ENCODE measurements around the gene PDZD2. TPM values are rescaled to one million over a fixed set of nuclear protein-coding genes. Genes with fewer than 3 reads are reported as not detected.
"Not testable (repeated sequence)": the region's sequence is repeated elsewhere in the genome, so short reads cannot be mapped to it uniquely, and the experiment has no call there.

Gene PDZD2
- total RNA-seq, 1 donor from 2014 or later = 1.1 TPM

GRCh38 chr5:32013658-32014057 is 374.7 kb downstream of the PDZD2 start:
- Histone ChIP-seq H3K9me3 (ENCODE audit: low read depth) (no peaks in the 10 kb centered on the region), H3K9ac (no peak overlapping the region), H3K27me3 (no peaks in the 10 kb centered on the region), H3F3A (ENCODE audit: low read depth) (peaks cover 7% of the 10 kb centered on the region), H3K36me3 (no peaks in the 10 kb centered on the region), H3K27ac (no peak overlapping the region), H3K79me2 (ENCODE audit: low read depth) (no peaks in the 10 kb centered on the region), H4K20me1 (ENCODE audit: low read depth) (no peaks in the 10 kb centered on the region), H3K4me2 (peak overlapping the region; percentile 42), H2AFZ (replicated peaks) (no peak overlapping the region), H3K4me3 (no peak overlapping the region), H3K4me1 (peaks cover 28% of the 10 kb centered on the region)
- Mint-ChIP-seq H3K9me3 (no peaks in the 10 kb centered on the region), H3K27ac (peak overlapping the region; percentile 13), H3K4me1 (peaks cover 46% of the 10 kb centered on the region), H3K36me3 (no peaks in the 10 kb centered on the region), H3K4me3 (no peak overlapping the region), H3K27me3 (ENCODE audit: insufficient read depth, low read depth) (no peaks in the 10 kb centered on the region)
- DNase-seq (ENCODE audit: low spot score) = peak; percentile 38
- TF ChIP-seq EZH2phosphoT487 (IDR thresholded peaks at IDR 0.05) = no peak

DNA sequence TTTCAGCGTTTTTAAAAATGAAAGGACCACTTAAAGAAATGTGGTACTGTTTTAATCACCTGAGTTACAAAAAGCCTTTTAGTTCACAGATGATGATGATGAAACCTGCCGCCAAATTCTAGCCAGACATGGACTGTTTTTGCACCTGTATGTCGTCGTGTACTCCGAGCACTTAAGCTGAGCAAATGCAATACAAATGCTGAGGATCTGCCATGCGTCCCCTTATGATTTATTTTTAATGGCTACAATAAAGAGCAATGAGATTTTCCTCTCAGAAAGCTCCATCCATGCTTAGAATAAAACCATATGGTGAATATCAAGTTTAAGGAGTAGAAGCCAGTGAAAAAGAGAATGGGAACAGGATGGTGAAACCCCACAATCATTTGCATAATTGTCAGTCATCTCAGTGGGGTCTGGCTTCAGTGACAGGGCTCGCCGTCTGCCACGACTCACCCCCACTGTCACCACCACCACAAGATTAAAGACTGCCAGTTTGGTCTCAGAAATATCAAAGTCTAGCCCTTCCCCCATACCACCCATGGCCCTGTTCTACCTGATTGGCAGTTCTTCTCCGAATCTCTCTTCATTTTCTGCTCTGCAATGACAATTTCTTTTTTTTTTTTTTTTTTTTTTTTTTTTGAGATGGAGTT is 375.3 kb downstream of the PDZD2 start:
- DNase-seq (ENCODE audit: low spot score) = no peak
- peaks cover 7% of the 10 kb centered on the region for H3F3A ChIP-seq (ENCODE audit: low read depth)
- peaks cover 48% of the 10 kb centered on the region for H3K4me1 Mint-ChIP-seq
- no peak overlapping the region for H3K4me3 ChIP-seq
- H3K9me3 ChIP-seq (ENCODE audit: low read depth) = no peaks in the 10 kb centered on the region
- no peak overlapping the region for H3K27ac ChIP-seq
- peak overlapping the region; percentile 42 for H3K4me2 ChIP-seq
- H3K4me1 ChIP-seq = peaks cover 28% of the 10 kb centered on the region
- H3K4me3 Mint-ChIP-seq = no peak overlapping the region
- no peaks in the 10 kb centered on the region for H3K36me3 ChIP-seq
- H3K27me3 ChIP-seq = no peaks in the 10 kb centered on the region
- H3K27ac Mint-ChIP-seq = no peak overlapping the region
- H2AFZ ChIP-seq (replicated peaks) = no peak overlapping the region
- no peaks in the 10 kb centered on the region for H3K27me3 Mint-ChIP-seq (ENCODE audit: insufficient read depth, low read depth)
- TF ChIP-seq, protein P1, sequence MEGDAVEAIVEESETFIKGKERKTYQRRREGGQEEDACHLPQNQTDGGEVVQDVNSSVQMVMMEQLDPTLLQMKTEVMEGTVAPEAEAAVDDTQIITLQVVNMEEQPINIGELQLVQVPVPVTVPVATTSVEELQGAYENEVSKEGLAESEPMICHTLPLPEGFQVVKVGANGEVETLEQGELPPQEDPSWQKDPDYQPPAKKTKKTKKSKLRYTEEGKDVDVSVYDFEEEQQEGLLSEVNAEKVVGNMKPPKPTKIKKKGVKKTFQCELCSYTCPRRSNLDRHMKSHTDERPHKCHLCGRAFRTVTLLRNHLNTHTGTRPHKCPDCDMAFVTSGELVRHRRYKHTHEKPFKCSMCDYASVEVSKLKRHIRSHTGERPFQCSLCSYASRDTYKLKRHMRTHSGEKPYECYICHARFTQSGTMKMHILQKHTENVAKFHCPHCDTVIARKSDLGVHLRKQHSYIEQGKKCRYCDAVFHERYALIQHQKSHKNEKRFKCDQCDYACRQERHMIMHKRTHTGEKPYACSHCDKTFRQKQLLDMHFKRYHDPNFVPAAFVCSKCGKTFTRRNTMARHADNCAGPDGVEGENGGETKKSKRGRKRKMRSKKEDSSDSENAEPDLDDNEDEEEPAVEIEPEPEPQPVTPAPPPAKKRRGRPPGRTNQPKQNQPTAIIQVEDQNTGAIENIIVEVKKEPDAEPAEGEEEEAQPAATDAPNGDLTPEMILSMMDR (IDR thresholded peaks at IDR 0.05) = no peak
- no peak for TF ChIP-seq EZH2phosphoT487 (IDR thresholded peaks at IDR 0.05)
- TF ChIP-seq EZH2 (IDR thresholded peaks at IDR 0.05) = no peak
- no peaks in the 10 kb centered on the region for H3K36me3 Mint-ChIP-seq
- H3K9me3 Mint-ChIP-seq = no peaks in the 10 kb centered on the region
- no peaks in the 10 kb centered on the region for H3K79me2 ChIP-seq (ENCODE audit: low read depth)
- H3K9ac ChIP-seq = no peak overlapping the region
- no peaks in the 10 kb centered on the region for H4K20me1 ChIP-seq (ENCODE audit: low read depth)

GRCh38 chr5:32015262-32015661 is 376.3 kb downstream of the PDZD2 start:
- H3K27ac Mint-ChIP-seq; H4K20me1 ChIP-seq (ENCODE audit: low read depth); H3K9me3 Mint-ChIP-seq; H3K36me3 ChIP-seq; H3K4me3 ChIP-seq; H3K4me3 Mint-ChIP-seq; H3K36me3 Mint-ChIP-seq; H3K9ac ChIP-seq; H2AFZ ChIP-seq (replicated peaks); H3K27ac ChIP-seq; H3K27me3 ChIP-seq; H3K79me2 ChIP-seq (ENCODE audit: low read depth); H3K27me3 Mint-ChIP-seq (ENCODE audit: insufficient read depth, low read depth); H3K4me2 ChIP-seq; H3F3A ChIP-seq (ENCODE audit: low read depth); DNase-seq (ENCODE audit: low spot score); H3K9me3 ChIP-seq (ENCODE audit: low read depth): not testable (repeated sequence)
- peaks cover 48% of the 10 kb centered on the region for H3K4me1 Mint-ChIP-seq
- H3K4me1 ChIP-seq = peaks cover 28% of the 10 kb centered on the region

GRCh38 chr5:32017692-32018367 is 378.9 kb downstream of the PDZD2 start:
- Histone ChIP-seq H3K4me2 (peak overlapping the region; percentile 56), H3K9ac (no peak overlapping the region), H3K27ac (no peak overlapping the region), H4K20me1 (ENCODE audit: low read depth) (no peaks in the 10 kb centered on the region), H3K27me3 (no peaks in the 10 kb centered on the region), H3K36me3 (no peaks in the 10 kb centered on the region), H3K9me3 (ENCODE audit: low read depth) (no peaks in the 10 kb centered on the region), H3K79me2 (ENCODE audit: low read depth) (no peaks in the 10 kb centered on the region), H3K4me1 (peaks cover 28% of the 10 kb centered on the region), H3F3A (ENCODE audit: low read depth) (peaks cover 7% of the 10 kb centered on the region), H3K4me3 (no peak overlapping the region), H2AFZ (replicated peaks) (peak overlapping the region; percentile 70)
- peak overlapping the region; percentile 96 for H3K27ac Mint-ChIP-seq
- DNase-seq (ENCODE audit: low spot score) = no peak
- H3K9me3 Mint-ChIP-seq = no peaks in the 10 kb centered on the region
- H3K36me3 Mint-ChIP-seq = no peaks in the 10 kb centered on the region
- H3K4me1 Mint-ChIP-seq = peaks cover 52% of the 10 kb centered on the region
- H3K4me3 Mint-ChIP-seq = no peak overlapping the region
- TF ChIP-seq EZH2phosphoT487 (IDR thresholded peaks at IDR 0.05) (no peak), EZH2 (IDR thresholded peaks at IDR 0.05) (no peak)
- TF ChIP-seq, protein P1 (IDR thresholded peaks at IDR 0.05) = no peak
- peaks cover 2% of the 10 kb centered on the region for H3K27me3 Mint-ChIP-seq (ENCODE audit: insufficient read depth, low read depth)

All from neural progenitor cell (in vitro differentiated cells).